Coronary artery (tissue), 2 donors: Measurements from ENCODE around the gene NTRK3.

Experiments used
- DNase-seq: peaks from one replicate; pipeline ENCODE4 v3.0.0-alpha.2; 2017; ENCODE audit warnings: low spot score
- H3K27ac ChIP-seq, 2 donors: fragments of 200-600 bp; sonication (generic); one replicate each; pipeline ENCODE4 v1.5.1; 2016 to 2019
- H3K4me3 ChIP-seq: fragments of 200-600 bp; sonication (generic); 2 replicates; pipeline ENCODE4 v1.5.1; 2016; ENCODE audit warnings: mild to moderate bottlenecking, moderate library complexity
- TF ChIP-seq, protein P1 (sequence below): fragments of 200-600 bp; sonication (generic); IDR thresholded peaks from one replicate; pipeline ENCODE4 v1.5.1; 2019; ENCODE audit warnings: antibody characterized with exemption

NTRK3 gene

DNA sequence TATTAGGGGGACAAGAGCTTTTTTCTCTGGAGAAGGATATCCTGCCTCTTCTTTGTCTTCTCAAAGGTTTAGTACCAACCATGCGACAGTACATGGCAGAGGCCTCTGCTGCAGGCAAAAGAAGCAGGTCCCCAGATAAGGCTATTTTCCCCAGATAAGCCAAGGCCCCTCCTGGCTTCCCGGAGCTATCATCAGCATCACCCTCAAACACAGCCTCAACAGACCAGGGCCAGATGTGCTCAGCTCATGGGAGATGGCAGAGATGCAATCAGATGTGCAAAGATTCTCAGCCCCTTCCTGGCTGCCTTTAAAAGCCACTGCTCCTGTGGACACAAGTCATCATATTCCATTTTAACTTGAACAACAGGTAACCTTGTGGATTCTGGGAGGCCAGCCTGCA lies 49.0 kb downstream of the NTRK3 start:
- TF ChIP-seq, protein P1, sequence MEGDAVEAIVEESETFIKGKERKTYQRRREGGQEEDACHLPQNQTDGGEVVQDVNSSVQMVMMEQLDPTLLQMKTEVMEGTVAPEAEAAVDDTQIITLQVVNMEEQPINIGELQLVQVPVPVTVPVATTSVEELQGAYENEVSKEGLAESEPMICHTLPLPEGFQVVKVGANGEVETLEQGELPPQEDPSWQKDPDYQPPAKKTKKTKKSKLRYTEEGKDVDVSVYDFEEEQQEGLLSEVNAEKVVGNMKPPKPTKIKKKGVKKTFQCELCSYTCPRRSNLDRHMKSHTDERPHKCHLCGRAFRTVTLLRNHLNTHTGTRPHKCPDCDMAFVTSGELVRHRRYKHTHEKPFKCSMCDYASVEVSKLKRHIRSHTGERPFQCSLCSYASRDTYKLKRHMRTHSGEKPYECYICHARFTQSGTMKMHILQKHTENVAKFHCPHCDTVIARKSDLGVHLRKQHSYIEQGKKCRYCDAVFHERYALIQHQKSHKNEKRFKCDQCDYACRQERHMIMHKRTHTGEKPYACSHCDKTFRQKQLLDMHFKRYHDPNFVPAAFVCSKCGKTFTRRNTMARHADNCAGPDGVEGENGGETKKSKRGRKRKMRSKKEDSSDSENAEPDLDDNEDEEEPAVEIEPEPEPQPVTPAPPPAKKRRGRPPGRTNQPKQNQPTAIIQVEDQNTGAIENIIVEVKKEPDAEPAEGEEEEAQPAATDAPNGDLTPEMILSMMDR, result no peak

DNA sequence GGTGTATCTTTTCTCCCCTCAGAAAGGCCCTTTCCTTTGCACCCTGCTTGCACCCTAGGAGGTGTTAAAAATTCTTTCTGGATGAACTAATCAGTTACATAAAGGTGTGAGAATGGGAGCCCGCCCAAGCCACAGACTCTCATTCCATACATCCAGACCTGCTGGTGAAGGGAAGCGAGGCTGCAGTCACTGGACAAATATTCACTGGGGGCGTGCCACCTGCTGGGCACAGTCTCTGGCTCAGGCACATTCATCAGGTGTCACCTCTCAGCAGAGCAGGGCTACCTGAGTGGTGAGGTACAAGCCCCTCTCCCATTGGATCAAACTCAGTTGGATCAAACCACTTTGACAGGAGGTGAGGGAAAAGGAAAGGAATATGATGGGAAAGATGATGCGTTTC lies 52.0 kb downstream of the NTRK3 start:
- no peak for DNase-seq
- TF ChIP-seq, protein P1, result no peak

More for the DNA sequence above, 49.0 kb downstream of the NTRK3 start:
- Histone ChIP-seq H3K4me3 (no peak overlapping the region), H3K27ac (no peak overlapping the region)
- no peak for DNase-seq

DNA sequence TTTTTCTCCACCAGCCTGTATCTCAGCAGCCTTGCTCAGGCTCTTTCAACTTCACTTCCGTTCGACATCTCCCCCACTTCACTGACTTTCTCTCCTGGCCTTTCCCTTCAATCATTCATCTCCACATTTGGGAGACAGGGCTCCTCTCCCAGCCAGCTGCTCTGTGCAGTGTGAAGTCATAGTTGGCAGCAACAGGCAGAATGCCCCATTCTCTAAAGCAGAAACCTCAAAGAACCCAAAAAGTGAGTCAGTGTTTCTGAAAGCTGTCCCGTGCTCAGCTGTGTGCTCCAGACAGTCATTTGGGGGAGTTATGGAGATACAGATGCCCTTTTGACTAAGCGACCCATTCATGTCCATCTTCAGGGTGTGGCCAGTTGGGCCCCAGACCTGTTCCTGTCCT lies 54.3 kb downstream of the NTRK3 start:
- Histone ChIP-seq H3K4me3 (no peak overlapping the region), H3K27ac (peak overlapping the region in 1 of 2 donors; percentile 29)
- TF ChIP-seq, protein P1, result no peak
- no peak for DNase-seq

More for the DNA sequence above, 52.0 kb downstream of the NTRK3 start:
- H3K4me3 ChIP-seq, result no peak overlapping the region
- no peak overlapping the region for H3K27ac ChIP-seq

DNA sequence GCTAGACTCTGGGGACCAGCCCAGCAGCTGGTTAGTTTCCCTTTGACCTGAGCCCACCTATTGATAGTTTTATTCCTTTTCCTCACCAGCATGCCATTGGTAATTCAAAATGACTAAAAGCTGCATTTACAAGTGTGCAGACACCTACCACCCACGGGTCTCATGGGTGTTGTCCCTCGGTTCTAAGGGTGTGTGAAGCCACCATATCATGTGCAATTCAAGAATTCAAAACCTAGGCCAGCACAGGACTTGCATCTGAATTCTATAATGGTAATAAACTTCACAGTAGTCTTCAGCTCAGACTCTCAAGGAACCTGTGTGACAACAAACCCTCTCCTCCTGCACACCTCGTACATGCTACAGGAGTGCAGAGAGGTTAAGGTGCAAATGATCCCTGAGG lies 55.3 kb downstream of the NTRK3 start:
- H3K4me3 ChIP-seq, result no peak overlapping the region
- TF ChIP-seq, protein P1, result no peak
- no peak for DNase-seq

DNA sequence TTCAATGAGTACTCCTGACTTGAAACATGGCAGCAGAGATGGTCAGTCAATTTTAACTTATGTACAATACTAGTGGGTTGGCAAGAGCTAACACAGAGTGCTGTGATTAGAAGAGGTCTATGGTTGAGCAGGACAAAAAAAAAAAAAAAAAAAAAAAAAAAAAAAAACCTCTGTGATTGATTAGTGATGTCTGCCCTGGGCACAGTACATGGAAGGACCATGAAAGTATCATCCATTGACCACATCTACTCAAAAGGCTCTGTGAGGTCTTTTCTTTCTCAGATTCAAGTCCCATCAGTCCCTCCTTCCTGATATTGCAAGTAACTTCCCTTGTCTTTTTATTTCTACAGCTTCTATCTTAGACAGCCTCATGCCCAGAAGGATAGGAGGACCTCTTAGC lies 59.6 kb downstream of the NTRK3 start:
- DNase-seq, result no peak
- Histone ChIP-seq H3K4me3 (no peak overlapping the region), H3K27ac (no peak overlapping the region)
- TF ChIP-seq, protein P1, result no peak

More for the DNA sequence above, 55.3 kb downstream of the NTRK3 start:
- H3K27ac ChIP-seq, result no peak overlapping the region

DNA sequence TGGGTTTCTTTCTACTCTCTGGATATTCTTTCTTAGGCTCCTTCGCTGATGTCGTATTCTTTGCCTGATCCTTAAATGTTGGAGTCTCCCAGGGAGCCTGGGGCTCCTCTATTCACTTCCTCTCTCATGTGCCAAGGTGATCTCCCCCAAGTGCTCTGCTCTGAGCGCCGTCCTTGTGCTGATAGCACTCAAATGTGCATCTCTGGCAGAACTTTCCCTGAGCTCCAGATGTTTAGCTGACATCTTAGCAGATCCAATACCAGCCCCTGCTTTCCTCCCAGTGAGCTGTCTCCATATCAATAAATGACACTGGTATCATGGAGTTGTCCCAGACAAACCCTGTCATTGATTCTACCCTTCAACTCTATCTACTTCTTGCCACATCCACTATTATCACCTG lies 62.4 kb downstream of the NTRK3 start:
- no peak overlapping the region for H3K27ac ChIP-seq
- DNase-seq, result no peak

DNA sequence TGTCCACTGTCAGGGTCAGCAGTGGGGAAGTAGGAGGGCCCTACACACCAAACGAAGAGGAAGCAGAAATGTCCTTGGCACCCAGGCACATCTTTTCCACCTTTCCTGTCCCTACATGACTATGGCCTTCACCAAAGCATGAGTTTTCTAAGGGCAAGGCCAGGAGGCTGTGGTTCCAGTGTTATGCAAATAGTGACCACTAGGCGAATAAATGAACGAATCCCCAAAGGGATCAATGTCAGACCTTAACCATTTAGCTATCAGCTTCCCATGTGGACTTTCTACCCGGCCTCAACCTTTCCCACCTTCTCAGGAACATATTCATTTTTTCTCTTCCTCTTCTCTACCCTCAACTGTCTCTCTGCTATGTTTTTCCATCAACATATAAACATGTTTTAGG lies 63.1 kb downstream of the NTRK3 start:
- TF ChIP-seq, protein P1, result no peak
- no peak overlapping the region for H3K27ac ChIP-seq
- no peak for DNase-seq
- H3K4me3 ChIP-seq, result no peak overlapping the region

More for the DNA sequence above, 62.4 kb downstream of the NTRK3 start:
- TF ChIP-seq, protein P1, result no peak
- no peak overlapping the region for H3K4me3 ChIP-seq
